ENCODE results near the gene KIF5B. TPM values are rescaled to one million over a fixed set of nuclear protein-coding genes. Genes with fewer than 3 reads are reported as not detected.

Gene KIF5B
- total and polyA plus RNA-seq, 9 of the 15 experiments (the other 6 are each of a cell fraction or from before 2014, with no cell fraction given): 24.4 to 94.4 (median 68.9) TPM

DNA sequence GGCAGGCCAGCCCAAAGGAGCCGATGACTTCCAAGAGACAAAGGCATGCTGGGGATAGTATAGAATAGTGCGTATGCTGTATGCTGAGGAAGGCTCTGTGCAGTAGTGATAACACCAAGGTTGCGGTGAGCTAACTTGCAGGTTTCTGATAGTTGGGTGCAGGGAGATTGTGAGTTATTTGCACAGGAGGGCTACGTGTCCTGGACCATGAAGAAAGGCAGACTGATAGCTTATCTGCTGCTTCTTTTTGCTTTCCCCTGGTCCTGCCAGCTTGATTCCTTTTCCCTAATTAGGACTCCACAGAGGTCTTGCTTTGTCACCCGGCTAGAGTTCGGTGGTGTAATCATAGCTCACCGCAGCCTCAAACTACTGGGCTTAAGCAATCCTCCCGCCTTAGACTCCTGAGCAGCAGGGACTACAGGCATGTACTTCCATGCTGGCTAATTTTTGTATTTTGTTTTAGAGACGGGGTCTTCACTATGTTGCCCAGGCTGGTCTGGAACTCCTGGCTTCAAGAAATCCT is 83.6 kb downstream of the KIF5B start (continued):
- TF ChIP-seq SRSF3 (IDR thresholded peaks at IDR 0.05; ENCODE audit: insufficient read depth, low read length): no peak
- no peak for TF ChIP-seq POLR2G (IDR thresholded peaks at IDR 0.05; ENCODE audit: low read depth, low read length)
- no peak for TF ChIP-seq HMG20A (CRISPR knock-in tag; conservative IDR thresholded peaks at IDR 0.05)
- no peak for TF ChIP-seq PPARD (CRISPR knock-in tag; IDR thresholded peaks at IDR 0.05)
- TF ChIP-seq ESRRA (IDR thresholded peaks at IDR 0.05; ENCODE audit: borderline replicate concordance, low read depth): peak; percentile 90; the same call in 1 of the 2 replicates
- no peak for TF ChIP-seq ZNF282 (CRISPR knock-in tag; IDR thresholded peaks at IDR 0.05)
- peak; percentile 100 for TF ChIP-seq CBFA2T2 (conservative IDR thresholded peaks at IDR 0.05)
- TF ChIP-seq ZNF77 (CRISPR knock-in tag; IDR thresholded peaks at IDR 0.05): no peak
- peak; percentile 92; the same call in 1 of the 2 replicates for TF ChIP-seq TARDBP (IDR thresholded peaks at IDR 0.05)
- no peak for TF ChIP-seq KAT2B (IDR thresholded peaks at IDR 0.05; ENCODE audit: low read depth, low read length)
- TF ChIP-seq ZC3H4 (CRISPR knock-in tag; IDR thresholded peaks at IDR 0.05; ENCODE audit: borderline replicate concordance): no peak
- TF ChIP-seq ZNF175 (CRISPR knock-in tag; IDR thresholded peaks at IDR 0.05; ENCODE audit: low read depth): peak; percentile 79
- TF ChIP-seq EZH2 (IDR thresholded peaks at IDR 0.05; ENCODE audit: borderline replicate concordance, low read depth, low read length): peak; percentile 86; the same call in 1 of the 2 replicates
- TF ChIP-seq TAF15 (IDR thresholded peaks at IDR 0.05; ENCODE audit: low read depth, low read length): no peak
- TF ChIP-seq ZNF778 (CRISPR knock-in tag; IDR thresholded peaks at IDR 0.05): no peak
- peak; percentile 51; the same call in 1 of the 2 replicates for TF ChIP-seq CREB3 (tag; conservative IDR thresholded peaks at IDR 0.05; ENCODE audit: low read depth)
- TF ChIP-seq CSDE1 (IDR thresholded peaks at IDR 0.05): no peak
- TF ChIP-seq ZSCAN29 (IDR thresholded peaks at IDR 0.05): no peak
- TF ChIP-seq YY1 (IDR thresholded peaks at IDR 0.05; ENCODE audit: borderline replicate concordance in 1 of 3, control insufficient read depth in 1 of 3, extremely low read depth in 1 of 3, insufficient read depth in 3 of 3, insufficient read length in 1 of 3, insufficient replicate concordance in 2 of 3, low read depth in 1 of 3, low read length in 2 of 3): no peak
- TF ChIP-seq SRSF7 (optimal IDR thresholded peaks at IDR 0.05; ENCODE audit: low read depth, low read length): no peak
- TF ChIP-seq ZNF695 (CRISPR knock-in tag; IDR thresholded peaks at IDR 0.05): no peak
- TF ChIP-seq TCF3 (CRISPR knock-in tag; IDR thresholded peaks at IDR 0.05): peak; percentile 100
- TF ChIP-seq, protein P1, sequence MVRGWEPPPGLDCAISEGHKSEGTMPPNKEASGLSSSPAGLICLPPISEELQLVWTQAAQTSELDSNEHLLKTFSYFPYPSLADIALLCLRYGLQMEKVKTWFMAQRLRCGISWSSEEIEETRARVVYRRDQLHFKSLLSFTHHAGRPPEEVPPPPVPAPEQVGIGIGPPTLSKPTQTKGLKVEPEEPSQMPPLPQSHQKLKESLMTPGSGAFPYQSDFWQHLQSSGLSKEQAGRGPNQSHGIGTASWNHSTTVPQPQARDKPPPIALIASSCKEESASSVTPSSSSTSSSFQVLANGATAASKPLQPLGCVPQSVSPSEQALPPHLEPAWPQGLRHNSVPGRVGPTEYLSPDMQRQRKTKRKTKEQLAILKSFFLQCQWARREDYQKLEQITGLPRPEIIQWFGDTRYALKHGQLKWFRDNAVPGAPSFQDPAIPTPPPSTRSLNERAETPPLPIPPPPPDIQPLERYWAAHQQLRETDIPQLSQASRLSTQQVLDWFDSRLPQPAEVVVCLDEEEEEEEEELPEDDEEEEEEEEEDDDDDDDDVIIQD (CRISPR knock-in tag; IDR thresholded peaks at IDR 0.05): no peak
- TF ChIP-seq, protein P2, sequence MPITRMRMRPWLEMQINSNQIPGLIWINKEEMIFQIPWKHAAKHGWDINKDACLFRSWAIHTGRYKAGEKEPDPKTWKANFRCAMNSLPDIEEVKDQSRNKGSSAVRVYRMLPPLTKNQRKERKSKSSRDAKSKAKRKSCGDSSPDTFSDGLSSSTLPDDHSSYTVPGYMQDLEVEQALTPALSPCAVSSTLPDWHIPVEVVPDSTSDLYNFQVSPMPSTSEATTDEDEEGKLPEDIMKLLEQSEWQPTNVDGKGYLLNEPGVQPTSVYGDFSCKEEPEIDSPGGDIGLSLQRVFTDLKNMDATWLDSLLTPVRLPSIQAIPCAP (CRISPR knock-in tag; IDR thresholded peaks at IDR 0.05; ENCODE audit: borderline replicate concordance): no peak
- no peak for TF ChIP-seq ZFP1 (CRISPR knock-in tag; IDR thresholded peaks at IDR 0.05)
- no peak for TF ChIP-seq IRF2 (CRISPR knock-in tag; IDR thresholded peaks at IDR 0.05)
- TF ChIP-seq TOE1 (IDR thresholded peaks at IDR 0.05; ENCODE audit: borderline replicate concordance): peak; percentile 78
- no peak for TF ChIP-seq TOE1 (CRISPR knock-in tag; IDR thresholded peaks at IDR 0.05; ENCODE audit: borderline replicate concordance, low read depth)

Measured in K562 (cell line).